T follicular helper cell (primary cell): ENCODE measurements around the gene TTC28.
"Not testable (repeated sequence)": the region's sequence is repeated elsewhere in the genome, so short reads cannot be mapped to it uniquely, and the experiment has no call there.

Source experiments
- DNase-seq: peaks from one replicate; pipeline ENCODE4 v3.0.0-alpha.2; 2020; ENCODE audit warnings: low read depth

Gene TTC28

GRCh38 chr22:28604966-28605761 is 74.5 kb downstream of the TTC28 start:
- no peak for DNase-seq

DNA sequence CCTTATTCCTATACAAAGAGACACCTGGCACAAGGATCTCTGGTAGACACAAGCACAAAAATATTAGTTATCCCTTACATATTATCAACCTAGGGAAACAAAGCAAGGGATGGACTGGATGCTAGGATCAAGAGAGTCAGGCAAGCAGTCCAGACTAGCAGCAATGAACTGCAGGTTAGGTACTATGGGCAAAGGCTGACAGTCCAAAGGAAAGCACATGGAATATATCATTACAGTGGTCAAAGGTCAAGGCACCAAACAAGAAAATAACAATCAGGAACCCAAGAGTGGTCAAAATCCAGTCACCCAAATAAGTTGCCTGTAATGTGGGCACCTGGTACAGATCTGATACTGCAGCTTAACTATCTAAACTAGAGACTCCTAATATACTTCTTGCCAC is 77.7 kb downstream of the TTC28 start:
- DNase-seq = no peak

GRCh38 chr22:28600546-28601143 is 79.0 kb downstream of the TTC28 start:
- no peak for DNase-seq

DNA sequence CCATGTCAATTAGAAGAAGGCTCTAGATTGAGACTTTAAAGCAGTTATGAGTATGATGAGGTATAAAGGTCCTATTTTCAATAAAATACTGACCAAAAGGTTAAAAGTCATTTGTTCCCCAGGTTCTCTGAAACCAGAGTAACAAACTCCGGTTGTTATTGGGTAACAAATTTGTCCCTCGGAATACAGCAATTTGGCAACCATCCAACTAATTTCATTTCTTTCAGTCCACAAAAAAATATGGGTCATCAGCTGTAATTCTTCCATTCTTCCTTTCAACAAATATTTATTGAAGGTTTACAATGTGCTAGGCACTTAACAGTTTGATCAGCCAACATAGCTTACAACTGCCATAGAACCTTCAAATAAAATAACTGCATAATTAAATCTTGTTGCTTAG is 79.9 kb downstream of the TTC28 start:
- DNase-seq = no peak

DNA sequence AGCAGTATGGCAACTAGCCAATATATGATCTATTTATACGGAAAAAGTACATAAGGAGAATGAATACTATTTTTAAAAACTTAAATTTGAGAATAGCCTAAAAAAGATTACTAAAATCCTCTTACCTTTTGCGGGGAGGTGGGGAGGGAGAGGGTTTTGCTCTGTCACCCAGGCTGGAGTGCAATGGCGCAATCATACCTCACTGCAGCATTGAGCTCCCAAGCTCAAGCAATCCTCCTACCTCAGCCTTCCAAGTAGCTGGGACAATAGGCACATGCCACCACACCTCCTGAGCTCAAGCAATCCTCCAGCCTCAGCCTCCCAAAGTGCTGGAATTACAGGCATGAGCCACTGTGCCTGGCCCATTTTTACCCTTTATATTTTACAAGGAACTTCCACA is 82.0 kb downstream of the TTC28 start:
- no peak for DNase-seq

- DNase-seq = no peak
Observed at GRCh38 chr22:28594797-28595462, 84.7 kb downstream of the TTC28 start.

GRCh38 chr22:28594076-28594796 is 85.4 kb downstream of the TTC28 start:
- no peak for DNase-seq

DNA sequence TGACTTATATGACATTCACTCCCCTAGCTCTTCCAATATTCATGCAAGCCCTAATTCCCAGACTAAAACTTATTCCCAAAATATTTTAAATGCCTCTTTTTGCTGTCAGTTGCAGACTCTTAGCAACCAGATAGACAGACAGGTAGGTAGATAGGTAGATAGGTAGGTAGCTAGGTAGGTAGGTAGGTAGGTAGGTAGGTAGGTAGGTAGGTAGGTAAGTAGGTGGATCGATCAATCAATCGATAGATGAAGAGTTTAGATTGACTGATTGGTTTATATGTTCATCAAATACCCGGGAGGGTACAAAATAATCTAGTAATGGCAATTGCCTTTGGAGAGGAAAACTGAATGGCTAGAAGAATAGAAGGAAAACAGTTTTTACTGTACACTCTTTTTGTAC is 86.3 kb downstream of the TTC28 start:
- no peak for DNase-seq

DNA sequence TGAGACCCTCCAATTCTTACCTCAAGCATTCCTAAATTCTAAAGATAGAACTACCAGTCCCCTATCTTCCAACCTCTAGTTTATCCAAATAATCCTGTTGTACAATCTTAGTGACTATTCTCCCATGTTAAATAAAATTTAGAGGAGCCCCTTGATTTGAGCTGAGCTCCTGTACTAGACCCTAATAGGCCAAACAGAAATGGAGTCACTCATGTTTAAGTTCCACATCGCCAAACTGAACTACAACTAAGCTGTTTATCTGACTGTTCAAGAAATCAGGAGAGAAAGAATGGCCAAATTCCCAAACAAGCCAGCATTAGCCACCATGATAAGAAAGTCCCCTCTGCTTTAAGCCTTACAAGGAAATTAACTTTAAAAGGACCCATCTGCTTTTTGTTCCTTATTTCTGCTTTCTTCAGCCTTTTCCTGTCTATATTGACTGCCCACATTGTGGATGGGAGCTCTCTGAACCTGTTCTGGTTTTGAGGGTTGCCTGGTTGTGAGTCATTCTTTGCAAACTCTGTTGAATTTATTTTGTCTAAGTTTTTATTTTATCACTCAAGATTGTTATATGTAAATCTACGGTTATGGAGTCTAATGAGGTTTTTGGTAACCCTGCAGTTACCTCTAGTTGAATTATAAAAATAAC is 90.4 kb downstream of the TTC28 start:
- no peak for DNase-seq

GRCh38 chr22:28585324-28585723 is 94.3 kb downstream of the TTC28 start:
- DNase-seq = no peak

GRCh38 chr22:28582806-28583205 is 96.8 kb downstream of the TTC28 start:
- no peak for DNase-seq

DNA sequence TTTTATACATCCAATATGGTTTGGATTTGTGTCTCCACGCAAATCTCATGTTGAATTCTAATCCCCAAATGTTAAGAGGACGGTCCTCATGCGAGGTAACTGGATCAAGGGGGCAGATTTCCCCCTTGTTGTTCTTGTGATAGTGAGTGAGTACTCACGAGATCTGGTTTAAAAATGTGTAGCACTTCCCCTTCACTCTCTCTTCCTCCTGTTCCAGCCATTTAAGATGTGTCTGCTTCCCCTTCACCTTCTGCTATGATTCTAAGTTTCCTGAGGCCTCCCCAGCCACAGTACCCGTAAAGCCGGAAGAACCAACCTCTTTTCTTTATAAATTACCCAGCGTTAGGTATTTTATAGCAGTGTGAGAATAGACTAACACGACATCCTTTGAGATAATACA is 98.6 kb downstream of the TTC28 start:
- no peak for DNase-seq

- no peak for DNase-seq
Observed at GRCh38 chr22:28576162-28576561, 103.5 kb downstream of the TTC28 start.

DNA sequence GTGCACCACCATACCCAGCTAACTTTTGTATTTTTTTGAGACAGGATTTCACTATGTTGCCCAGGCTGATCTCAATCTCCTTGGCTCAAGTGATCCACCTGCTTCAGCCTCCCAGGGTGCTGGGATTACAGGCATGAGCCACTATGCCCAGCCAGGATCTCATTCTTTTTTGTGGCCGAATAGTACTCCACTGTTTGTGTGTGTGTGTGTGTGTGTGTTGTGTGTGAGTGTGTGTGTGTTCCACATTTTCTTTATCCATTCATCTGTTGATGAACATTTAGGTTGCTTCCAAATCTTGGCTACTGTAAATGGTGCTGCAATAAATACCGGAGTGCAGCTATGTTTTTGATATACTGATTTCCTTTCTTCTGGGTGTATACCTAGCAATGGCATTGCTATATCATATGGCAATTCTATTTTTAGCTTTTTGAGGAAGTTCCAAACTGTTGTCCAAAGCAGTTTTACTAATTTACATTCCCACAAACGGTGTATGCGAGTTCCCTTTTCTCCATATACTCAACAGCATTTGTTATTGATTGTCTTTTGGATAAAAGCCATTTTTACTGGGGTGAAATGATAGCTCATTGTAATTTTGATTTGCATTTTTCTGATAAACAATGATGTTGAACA is 105.4 kb downstream of the TTC28 start:
- no peak for DNase-seq

GRCh38 chr22:28570696-28571373 is 108.8 kb downstream of the TTC28 start:
- DNase-seq = no peak

DNA sequence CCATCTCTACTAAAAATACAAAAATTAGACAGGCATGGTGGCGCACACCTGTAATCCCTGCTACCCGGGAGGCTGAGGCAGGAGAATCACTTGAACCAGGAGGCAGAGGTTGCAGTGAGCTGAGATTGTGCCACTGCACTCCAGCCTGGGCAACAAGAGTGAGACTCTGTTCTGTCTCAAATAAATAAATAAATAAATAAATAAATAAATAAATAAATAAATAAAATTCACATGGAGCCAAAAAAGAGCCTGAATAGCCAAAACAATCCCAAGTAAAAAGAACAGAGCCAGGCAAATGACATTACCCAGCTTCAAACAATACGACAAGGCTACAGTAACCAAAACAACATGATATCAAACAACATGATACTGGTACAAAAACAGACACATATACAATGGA is 110.7 kb downstream of the TTC28 start:
- not testable (repeated sequence) for DNase-seq

DNA sequence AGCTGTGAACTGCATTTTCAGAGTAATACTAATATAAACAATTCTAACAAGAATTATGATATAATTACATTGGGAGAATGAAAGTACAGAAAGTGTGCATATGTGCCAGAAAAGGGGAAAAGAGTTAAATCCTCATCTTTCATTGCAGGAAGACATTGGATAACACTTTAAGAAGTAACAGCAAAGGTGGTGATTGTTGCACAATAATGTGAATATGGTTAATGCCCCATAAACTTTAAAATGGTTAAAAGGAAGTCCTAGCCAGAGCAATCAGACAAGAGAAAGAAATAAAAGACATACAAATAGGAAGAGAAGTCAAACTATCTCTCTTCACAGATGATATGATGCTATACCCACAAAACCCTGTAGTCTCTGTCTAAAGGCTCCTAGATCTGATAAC is 111.5 kb downstream of the TTC28 start:
- no peak for DNase-seq

DNA sequence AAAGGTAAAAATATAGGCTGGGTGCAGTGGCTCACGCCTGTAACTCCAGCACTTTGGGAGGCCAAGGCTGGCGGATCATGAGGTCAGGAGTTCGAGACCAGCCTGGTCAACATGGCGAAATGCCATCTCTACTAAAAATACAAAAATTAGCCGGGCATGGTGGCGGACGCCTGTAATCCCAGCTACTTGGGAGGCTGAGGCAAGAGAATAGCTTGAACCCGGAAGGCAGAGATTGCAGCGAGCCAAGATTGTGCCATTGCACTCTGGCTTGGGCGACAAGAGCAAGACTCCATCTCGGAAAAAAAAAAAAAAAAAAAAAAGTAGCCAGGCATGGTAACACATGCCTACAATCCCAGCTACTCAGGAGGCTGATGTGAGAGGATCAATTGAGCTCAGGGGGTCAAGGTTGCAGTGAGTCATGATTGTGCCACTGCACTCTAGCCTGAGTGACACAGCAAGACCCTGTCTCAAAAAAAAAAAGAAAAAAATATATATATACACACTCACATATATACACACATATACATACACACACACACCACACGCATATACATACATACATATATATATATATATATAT is 112.6 kb downstream of the TTC28 start:
- DNase-seq = not testable (repeated sequence)

- no peak for DNase-seq
Observed at GRCh38 chr22:28563636-28564035, 116.0 kb downstream of the TTC28 start.

DNA sequence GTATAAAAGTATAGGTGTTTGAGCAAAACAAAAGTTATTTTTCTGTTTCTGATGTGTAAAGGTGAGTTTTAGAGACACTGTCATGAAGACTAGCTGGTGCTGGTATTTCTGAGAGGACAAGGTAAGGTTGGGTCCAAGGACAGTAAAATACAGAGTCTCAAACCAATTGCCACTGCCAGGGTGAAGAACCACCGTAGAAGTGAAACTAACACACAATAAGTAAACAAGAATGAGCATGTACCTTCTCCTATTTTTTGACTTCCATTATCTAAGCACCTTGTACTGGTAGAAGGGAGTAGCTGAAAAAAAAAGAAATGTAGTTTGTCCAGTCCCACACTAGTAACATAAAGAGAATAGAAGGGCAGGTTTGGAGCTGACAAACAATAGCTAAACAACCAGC is 117.3 kb downstream of the TTC28 start:
- no peak for DNase-seq

- DNase-seq = not testable (repeated sequence)
Observed at GRCh38 chr22:28560743-28561101, 118.9 kb downstream of the TTC28 start.
